Measurements from ENCODE around the gene SNCB. TPM values are rescaled to one million over a fixed set of nuclear protein-coding genes. Genes with fewer than 3 reads are reported as not detected.

Gene SNCB
- total RNA-seq, 1 experiment from 2014 or later, result not detected

DNA sequence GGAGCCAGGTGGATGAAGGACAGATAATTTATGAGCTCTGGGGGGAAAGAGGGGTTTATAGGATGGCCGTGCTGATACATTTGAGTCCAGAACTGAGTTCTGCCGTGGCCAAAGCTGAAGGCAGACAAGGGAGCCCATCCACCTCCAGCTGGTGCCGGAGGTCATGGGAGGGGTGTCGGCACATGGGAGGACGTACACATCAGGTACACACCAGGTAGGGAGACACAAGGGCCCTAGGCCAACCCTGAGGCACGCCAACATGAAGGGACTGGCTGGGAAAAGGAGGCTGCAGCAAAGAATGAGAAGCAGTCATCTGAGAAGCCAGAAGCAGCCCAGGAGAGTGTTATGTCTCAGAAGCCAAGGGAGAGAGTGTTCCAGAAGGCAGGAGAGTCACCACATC lies 18.3 kb downstream of the SNCB start:
- ChIA-PET CTCF (no interaction called here), POLR2A (no interaction called here), RAD21 (ENCODE audit: low non-redundant PET in 1 of 2, low total read pairs in 2 of 2, uncharacterized antibody in 2 of 2, unreplicated experiment in 2 of 2) (no interaction called here)
- H3K9me2 ChIP-seq (ENCODE audit: insufficient read depth), result no peaks in the 10 kb centered on the region
- H3K4me2 ChIP-seq (ENCODE audit: low read length), result no peak overlapping the region
- no peak for ATAC-seq
- H3K4me1 ChIP-seq (ENCODE audit: control insufficient read depth in 1 of 2, insufficient read depth in 2 of 2, low read length in 2 of 2), result peaks cover 25 to 46% of the 10 kb centered on the region in 2 experiments
- no peak overlapping the region for H3K9ac ChIP-seq (ENCODE audit: low read length)
- H3K36me3 ChIP-seq (ENCODE audit: control insufficient read depth in 1 of 2, insufficient read depth in 2 of 2, low read length in 2 of 2), result no peaks in the 10 kb centered on the region
- DNase-seq (ENCODE audit: low read depth, low spot score), result no peak
- H2AFZ ChIP-seq (ENCODE audit: low read depth, low read length, poor library complexity, severe bottlenecking), result no peak overlapping the region
- no peaks in the 10 kb centered on the region for H3K9me3 ChIP-seq (ENCODE audit: control insufficient read depth in 1 of 2, insufficient read depth in 1 of 2, low read depth in 1 of 2, low read length in 2 of 2)
- H3K79me2 ChIP-seq (ENCODE audit: insufficient read depth, low read length), result peaks cover 19% of the 10 kb centered on the region; the same call in 1 of the 2 replicates
- H3K27me3 ChIP-seq (ENCODE audit: insufficient read depth, low read length), result no peaks in the 10 kb centered on the region
- H3K27ac ChIP-seq (ENCODE audit: low read depth, low read length), result no peak overlapping the region
- no peaks in the 10 kb centered on the region for H4K20me1 ChIP-seq (ENCODE audit: insufficient read depth)
- TF ChIP-seq ELF1 (IDR thresholded peaks at IDR 0.05; ENCODE audit: borderline replicate concordance, low read depth) (no peak), EZH2 (IDR thresholded peaks at IDR 0.05) (no peak), SP1 (IDR thresholded peaks at IDR 0.05; ENCODE audit: low read depth) (no peak), ZNF274 (IDR thresholded peaks at IDR 0.05; ENCODE audit: low read depth, low read length) (no peak), TCF7L2 (IDR thresholded peaks at IDR 0.05; ENCODE audit: borderline replicate concordance, extremely low read depth, insufficient read depth, insufficient read length) (no peak), ZFX (IDR thresholded peaks at IDR 0.05) (no peak), EGR1 (IDR thresholded peaks at IDR 0.05; ENCODE audit: low read depth) (no peak), SRF (IDR thresholded peaks at IDR 0.05; ENCODE audit: low read depth) (no peak), RAD21 (IDR thresholded peaks at IDR 0.05; ENCODE audit: low read depth) (no peak), POLR2A (IDR thresholded peaks at IDR 0.05; ENCODE audit: borderline replicate concordance, extremely low read depth, insufficient read depth, insufficient read length) (no peak), CBX3 (IDR thresholded peaks at IDR 0.05; ENCODE audit: low read depth) (no peak), FOSL1 (IDR thresholded peaks at IDR 0.05; ENCODE audit: low read depth) (no peak), CEBPB (IDR thresholded peaks at IDR 0.05; ENCODE audit: low read depth) (no peak), JUND (IDR thresholded peaks at IDR 0.05) (no peak), YY1 (IDR thresholded peaks at IDR 0.05; ENCODE audit: extremely low read depth, insufficient replicate concordance, low read depth, low read length) (no peak)
- TF ChIP-seq, protein P1, sequence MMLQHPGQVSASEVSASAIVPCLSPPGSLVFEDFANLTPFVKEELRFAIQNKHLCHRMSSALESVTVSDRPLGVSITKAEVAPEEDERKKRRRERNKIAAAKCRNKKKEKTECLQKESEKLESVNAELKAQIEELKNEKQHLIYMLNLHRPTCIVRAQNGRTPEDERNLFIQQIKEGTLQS (IDR thresholded peaks at IDR 0.05), result no peak
- TF ChIP-seq, protein P2, sequence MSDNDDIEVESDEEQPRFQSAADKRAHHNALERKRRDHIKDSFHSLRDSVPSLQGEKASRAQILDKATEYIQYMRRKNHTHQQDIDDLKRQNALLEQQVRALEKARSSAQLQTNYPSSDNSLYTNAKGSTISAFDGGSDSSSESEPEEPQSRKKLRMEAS (IDR thresholded peaks at IDR 0.05), result no peak
- TF ChIP-seq, protein P3, sequence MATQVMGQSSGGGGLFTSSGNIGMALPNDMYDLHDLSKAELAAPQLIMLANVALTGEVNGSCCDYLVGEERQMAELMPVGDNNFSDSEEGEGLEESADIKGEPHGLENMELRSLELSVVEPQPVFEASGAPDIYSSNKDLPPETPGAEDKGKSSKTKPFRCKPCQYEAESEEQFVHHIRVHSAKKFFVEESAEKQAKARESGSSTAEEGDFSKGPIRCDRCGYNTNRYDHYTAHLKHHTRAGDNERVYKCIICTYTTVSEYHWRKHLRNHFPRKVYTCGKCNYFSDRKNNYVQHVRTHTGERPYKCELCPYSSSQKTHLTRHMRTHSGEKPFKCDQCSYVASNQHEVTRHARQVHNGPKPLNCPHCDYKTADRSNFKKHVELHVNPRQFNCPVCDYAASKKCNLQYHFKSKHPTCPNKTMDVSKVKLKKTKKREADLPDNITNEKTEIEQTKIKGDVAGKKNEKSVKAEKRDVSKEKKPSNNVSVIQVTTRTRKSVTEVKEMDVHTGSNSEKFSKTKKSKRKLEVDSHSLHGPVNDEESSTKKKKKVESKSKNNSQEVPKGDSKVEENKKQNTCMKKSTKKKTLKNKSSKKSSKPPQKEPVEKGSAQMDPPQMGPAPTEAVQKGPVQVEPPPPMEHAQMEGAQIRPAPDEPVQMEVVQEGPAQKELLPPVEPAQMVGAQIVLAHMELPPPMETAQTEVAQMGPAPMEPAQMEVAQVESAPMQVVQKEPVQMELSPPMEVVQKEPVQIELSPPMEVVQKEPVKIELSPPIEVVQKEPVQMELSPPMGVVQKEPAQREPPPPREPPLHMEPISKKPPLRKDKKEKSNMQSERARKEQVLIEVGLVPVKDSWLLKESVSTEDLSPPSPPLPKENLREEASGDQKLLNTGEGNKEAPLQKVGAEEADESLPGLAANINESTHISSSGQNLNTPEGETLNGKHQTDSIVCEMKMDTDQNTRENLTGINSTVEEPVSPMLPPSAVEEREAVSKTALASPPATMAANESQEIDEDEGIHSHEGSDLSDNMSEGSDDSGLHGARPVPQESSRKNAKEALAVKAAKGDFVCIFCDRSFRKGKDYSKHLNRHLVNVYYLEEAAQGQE (IDR thresholded peaks at IDR 0.05; ENCODE audit: low read depth), result no peak
- intact Hi-C loops (cut with micrococcal nuclease), result no loop called here
- no peak overlapping the region for H3K4me3 ChIP-seq (replicated peaks in 1 of 2; ENCODE audit: low read depth in 1 of 2, low read length in 2 of 2)
- BruUV-seq (replicated peaks), result no TSS peak

Data from HCT116 (cell line).